GM18870 (cell line): ENCODE measurements around the gene MTHFR.
"Not testable (repeated sequence)": the region's sequence is repeated elsewhere in the genome, so short reads cannot be mapped to it uniquely, and the experiment has no call there.

ENCODE experiments used
- ATAC-seq: cut with Tn5 transposase; IDR thresholded peaks from one replicate; pipeline ENCODE4 v1.9.1; 2021; ENCODE audit warnings: moderate library complexity; ENCODE audit not compliant: unreplicated experiment

The MTHFR gene

GRCh38 chr1:11833900-11834299 lies 28.1 kb upstream of the MTHFR start:
- ATAC-seq = no peak

- ATAC-seq = no peak
Observed at GRCh38 chr1:11833497-11833896, 27.7 kb upstream of the MTHFR start.

- no peak for ATAC-seq
Observed at GRCh38 chr1:11831945-11832725, 26.4 kb upstream of the MTHFR start.

- ATAC-seq = no peak
Observed at GRCh38 chr1:11828511-11828910, 22.7 kb upstream of the MTHFR start.

- no peak for ATAC-seq
Observed at GRCh38 chr1:11826946-11827345, 21.2 kb upstream of the MTHFR start.

- ATAC-seq = no peak
Observed at GRCh38 chr1:11825131-11825530, 19.4 kb upstream of the MTHFR start.

GRCh38 chr1:11823366-11824137 lies 17.8 kb upstream of the MTHFR start:
- no peak for ATAC-seq

GRCh38 chr1:11822091-11822490 lies 16.3 kb upstream of the MTHFR start:
- ATAC-seq = no peak

- no peak for ATAC-seq
Observed at GRCh38 chr1:11817192-11817591, 11.4 kb upstream of the MTHFR start.

GRCh38 chr1:11813021-11813420 lies 7.3 kb upstream of the MTHFR start:
- ATAC-seq = no peak

GRCh38 chr1:11807133-11807532 lies 1.4 kb upstream of the MTHFR start:
- ATAC-seq = no peak

GRCh38 chr1:11806307-11806936 lies 658 bp upstream of the MTHFR start:
- ATAC-seq = peak; percentile 11

- ATAC-seq = no peak
Observed at GRCh38 chr1:11804666-11805421, 920 bp downstream of the MTHFR start.

- ATAC-seq = not testable (repeated sequence)
Observed at GRCh38 chr1:11803924-11804665, 1.7 kb downstream of the MTHFR start.

GRCh38 chr1:11802973-11803885 lies 2.5 kb downstream of the MTHFR start:
- no peak for ATAC-seq

- ATAC-seq = no peak
Observed at GRCh38 chr1:11802616-11802972, 3.2 kb downstream of the MTHFR start.

- no peak for ATAC-seq
Observed at GRCh38 chr1:11800756-11801433, 4.9 kb downstream of the MTHFR start.

- ATAC-seq = no peak
Observed at GRCh38 chr1:11800391-11800755, 5.4 kb downstream of the MTHFR start.

- ATAC-seq = no peak
Observed at GRCh38 chr1:11799896-11800295, 5.9 kb downstream of the MTHFR start.
